GM21619 (cell line): Measurements from ENCODE around the gene PLXNA2.

Source experiments
- ATAC-seq: cut with Tn5 transposase; IDR thresholded peaks from one replicate; pipeline ENCODE4 v1.9.1; 2021; ENCODE audit not compliant: unreplicated experiment

PLXNA2 gene

GRCh38 chr1:208207388-208208131, 36.6 kb downstream of the PLXNA2 start:
- no peak for ATAC-seq

DNA sequence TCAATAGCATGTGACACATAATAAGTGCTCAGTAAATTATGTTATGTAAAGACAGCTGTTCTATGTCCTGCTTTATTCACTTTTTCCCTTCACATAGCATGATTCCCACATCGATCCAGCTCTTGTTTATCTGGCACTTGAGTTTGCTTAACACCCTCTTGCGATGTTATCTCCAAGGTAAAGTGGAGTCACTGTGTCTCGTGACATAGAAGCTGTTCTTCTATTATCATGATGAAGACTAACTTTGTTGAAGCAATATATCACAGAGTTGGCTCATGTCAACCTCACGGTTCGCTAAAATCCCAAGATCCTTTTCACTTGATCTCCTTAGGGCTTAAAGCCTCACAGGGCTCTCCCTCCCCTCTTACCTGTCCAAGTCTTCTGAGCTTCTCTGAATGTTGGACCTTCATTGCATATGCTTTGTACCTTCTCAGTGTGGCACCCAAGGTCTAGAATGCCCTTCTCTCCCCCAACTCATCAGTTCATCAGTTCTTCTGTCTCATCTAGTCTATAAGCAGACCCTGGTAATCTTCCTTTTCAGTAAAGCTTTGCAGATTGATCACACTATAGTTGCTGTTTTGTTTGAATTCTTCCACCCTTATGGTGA, 38.0 kb downstream of the PLXNA2 start:
- ATAC-seq, result no peak

DNA sequence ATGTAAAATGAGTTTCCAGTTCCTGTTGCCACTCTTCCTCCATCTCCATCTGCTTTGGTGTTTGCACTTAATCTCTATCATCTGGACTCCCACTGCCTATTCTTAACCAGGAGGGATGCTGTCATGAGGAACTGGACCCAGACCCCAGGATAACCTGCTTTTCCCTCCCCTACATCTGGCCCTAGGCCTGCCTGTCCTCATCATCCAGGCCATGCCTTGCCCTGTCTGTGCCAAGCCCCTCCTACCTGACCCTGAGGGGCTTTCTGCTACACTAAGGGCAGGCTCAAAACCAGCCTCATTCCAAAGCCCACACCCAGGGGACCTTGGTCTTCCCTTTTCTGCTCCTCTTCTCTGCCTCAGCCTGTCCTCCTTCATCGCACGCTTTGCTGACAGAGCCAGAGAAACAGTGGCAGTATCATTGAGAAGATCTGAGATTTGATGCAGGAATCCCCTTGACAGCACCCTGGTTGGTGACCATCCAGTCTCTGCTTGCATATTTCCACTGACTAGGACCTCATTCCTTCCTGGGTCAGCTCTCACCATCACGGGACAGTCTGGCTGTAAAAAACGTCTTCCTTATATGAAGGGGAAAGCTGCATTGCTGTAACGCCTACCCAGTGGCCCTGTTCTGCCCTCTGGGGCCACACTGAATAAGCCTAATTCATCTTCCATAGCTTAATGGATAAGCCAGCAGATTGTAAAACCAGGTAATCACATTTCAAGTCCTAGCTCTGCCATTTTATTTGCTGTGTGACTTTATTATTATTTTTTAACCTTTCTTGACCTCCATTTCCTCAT, 38.8 kb downstream of the PLXNA2 start:
- no peak for ATAC-seq

- ATAC-seq, result no peak
Observed at GRCh38 chr1:208204779-208205178, 39.4 kb downstream of the PLXNA2 start.

DNA sequence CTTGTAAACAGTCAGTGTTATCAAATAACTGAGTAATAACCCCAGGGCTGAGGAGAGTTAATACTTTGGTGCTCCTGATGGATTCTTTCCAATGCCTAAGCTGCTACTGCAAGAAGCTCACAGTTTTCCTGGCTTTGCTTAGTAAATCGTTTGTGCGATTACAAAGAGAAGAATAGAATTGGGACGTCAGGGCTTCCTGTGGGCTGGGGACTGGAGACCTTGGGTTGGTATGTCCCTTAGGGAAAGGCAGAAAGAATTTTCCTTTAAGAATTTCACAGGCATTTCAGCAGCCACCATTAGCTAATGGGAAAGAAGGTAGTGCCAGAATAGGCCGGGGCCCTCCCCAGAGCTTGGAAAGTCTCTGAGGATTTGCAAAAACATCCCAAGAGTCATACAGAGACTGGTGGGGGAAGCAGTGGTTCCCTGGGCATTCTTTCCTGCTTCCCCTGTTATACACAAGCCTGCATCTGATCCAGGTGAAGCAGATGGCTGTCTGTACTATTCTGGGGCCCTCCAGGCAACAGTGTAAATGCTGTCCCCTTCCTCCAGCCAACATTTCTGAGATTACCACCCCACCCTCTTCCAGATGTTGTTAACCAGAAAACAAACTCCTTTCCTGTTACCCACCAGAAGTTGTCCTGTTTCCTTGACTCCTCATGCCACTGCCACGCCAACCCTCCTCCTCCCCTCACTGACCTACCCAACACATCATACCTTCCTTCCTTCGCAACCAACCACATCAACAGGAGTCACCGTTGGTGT, 40.2 kb downstream of the PLXNA2 start:
- no peak for ATAC-seq

DNA sequence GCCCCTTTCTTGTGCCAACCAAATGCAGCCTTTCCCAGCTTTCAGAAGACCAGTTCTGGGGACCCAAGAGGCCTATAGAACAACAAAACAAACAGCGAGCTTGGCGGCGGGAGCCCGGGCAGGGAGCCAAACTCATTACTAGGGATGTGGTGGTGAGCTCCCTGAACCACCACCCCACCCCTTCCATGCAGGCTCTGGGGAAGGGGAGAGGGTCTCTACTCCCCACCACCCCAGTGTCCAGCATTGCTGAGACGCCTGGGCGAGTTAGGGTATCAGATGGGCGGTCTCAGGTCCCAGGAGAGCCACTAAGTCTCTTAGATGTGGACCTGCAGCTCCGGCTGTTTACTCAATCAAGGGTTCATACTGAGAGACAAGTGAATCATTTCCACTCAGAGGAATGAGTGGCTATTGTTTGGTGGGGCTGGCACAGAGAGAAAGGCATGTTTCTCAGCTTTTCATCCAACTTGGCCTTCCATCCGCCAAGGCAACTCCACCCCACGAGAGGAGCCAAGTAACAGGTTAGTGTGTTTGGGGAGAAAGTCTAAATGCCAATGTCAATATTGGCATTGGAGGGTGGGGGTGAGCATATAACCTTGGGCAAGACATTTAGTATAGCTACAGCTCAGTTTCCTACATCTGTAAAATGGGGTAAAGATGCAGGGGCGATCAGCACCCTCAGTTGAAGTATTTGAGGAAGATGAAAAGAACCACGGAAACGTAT, 40.9 kb downstream of the PLXNA2 start:
- no peak for ATAC-seq

DNA sequence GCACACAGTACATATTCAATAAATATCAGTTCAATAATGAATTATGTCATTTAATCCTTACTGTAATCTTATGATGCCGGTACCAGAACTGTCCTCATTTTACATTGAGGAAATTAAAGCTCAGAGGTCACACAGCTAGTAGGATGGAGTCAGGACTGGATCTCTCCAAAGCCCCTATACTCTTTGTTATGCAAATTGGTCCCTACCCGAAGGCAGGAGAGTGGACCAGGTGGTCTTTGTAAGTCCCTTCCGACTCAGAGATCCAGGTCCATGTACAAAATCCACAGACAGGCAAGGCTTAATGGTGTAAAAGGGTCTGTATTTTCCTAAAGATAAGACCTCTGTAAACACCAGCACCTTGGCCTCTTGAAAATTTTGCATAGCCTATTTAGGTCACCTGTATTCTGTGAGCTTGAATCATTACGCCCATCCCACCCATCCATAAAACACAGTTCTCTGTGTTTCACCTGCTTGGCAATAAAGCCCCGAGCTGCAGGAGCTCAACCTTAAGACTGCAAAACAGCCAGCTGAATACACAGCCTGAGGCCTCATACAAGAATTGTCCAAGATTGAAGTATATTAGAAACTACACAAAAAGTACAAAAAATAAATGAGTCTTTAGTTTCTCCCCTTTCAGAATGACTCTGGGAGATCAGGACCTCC, 41.7 kb downstream of the PLXNA2 start:
- no peak for ATAC-seq

- ATAC-seq, result no peak
Observed at GRCh38 chr1:208201229-208201628, 43.0 kb downstream of the PLXNA2 start.

DNA sequence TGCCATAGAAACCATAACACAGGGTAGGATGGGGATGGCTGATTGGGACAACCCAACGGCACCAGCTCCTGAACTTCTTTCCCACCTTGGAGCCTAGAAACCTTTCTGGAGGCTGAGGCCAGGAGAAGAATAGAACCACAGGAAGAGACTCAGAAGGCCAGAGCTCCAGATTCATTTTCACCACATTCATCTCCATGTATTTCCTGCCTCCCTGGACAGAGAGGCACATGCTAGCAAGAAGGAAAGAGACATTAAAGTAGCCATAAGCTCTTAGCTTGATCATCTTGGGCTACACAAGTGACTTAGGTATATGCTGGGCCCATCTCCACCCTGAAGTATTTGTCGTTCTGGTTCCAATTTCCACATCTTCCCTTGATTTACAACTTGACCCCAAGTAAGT, 44.1 kb downstream of the PLXNA2 start:
- no peak for ATAC-seq

DNA sequence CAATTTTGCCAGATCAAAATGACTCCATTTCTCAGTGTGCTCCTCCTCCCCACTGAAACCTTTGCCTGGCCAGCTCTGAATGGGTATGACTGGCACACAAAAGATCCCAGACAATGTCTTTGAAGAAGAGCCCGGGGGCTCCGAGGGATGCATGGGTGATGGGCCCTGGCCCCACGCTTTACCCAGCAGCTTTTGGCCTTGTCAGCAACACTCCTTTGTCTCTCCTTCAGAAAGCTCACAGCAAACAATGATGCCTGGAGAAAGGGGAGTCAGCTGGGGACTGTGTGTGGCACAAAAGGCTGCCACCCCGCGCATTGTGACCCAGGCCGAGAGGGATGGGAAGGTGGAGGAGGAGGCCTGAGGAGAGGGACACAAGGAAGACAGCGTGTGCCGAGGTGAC, 45.9 kb downstream of the PLXNA2 start:
- no peak for ATAC-seq

GRCh38 chr1:208194944-208195343, 49.2 kb downstream of the PLXNA2 start:
- no peak for ATAC-seq

DNA sequence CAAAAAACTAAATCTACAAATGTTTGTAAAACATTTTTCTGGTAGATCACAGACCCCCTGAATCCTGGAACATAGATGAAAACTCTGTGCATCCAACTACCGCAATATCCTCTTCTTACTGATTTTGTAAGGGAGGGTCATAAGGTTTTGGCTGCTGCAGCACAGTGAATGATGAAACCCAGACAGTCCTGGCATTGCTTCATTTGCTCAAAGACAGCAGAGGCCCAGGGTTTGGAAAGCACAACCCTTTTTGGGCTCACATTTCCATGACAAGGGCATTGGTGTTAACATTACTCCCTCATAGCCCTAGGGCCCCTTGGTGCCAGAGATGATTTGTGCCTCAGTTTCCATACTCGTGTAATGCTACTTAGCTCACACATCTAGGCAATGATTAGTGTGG, 51.2 kb downstream of the PLXNA2 start:
- ATAC-seq, result no peak

DNA sequence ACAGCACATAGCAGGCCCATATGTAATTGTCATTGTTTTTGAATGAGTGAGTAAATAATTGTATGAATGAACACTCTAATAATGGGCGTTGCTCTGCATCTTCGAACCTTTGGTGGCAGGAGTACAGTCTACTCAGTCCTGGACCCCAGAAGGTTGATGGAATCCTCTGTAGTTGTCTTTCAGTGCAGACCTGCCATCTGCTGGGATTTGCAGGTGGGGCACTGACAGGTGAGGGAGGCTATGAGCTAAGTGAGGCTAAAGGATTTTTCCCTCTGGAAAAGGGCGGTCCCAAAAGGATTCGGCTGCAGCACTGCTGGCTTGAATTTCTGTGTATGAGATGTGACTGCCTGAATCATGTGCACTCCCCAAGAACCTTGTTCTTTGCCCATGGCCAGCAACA, 53.4 kb downstream of the PLXNA2 start:
- ATAC-seq, result no peak

- no peak for ATAC-seq
Observed at GRCh38 chr1:208189716-208190115, 54.5 kb downstream of the PLXNA2 start.

DNA sequence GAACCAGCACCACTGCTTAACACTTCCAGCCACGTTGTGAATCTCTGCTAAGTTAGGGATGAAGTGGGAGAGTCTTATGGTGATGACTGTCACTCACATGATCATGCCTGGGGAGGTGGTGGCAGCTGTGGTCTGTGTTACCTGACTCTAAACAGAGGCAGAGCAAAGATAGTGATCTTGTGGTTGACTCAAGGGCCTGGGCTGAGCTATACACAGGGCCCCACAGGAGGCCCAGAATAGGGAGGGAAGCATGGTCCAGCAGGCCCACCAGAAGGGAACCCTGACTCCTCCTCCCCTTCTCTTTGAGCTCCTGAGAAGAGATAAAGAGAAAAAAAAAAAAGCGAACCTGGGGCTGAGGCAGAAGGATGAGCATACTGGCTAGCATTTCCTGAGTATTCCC, 55.0 kb downstream of the PLXNA2 start:
- peak; percentile 45 for ATAC-seq

DNA sequence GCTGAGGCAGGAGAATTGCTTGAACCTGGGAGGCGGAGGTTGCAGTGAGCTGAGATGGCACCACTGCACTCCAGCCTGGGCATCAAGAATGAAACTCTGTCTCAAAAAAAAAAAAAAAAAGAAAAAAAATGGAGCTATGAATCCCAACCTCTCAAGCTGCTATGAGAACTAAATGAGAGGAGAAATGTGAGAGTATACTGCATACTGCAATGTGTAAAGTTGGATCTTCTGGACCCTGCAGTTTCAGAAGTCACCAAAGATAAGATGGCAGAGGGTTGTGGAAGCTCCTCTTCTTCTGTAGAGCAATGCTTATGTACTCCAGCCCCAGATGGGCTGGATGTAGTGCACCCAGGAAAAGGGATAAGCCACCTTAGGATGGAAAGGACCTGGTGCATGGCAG, 55.6 kb downstream of the PLXNA2 start:
- ATAC-seq, result no peak

DNA sequence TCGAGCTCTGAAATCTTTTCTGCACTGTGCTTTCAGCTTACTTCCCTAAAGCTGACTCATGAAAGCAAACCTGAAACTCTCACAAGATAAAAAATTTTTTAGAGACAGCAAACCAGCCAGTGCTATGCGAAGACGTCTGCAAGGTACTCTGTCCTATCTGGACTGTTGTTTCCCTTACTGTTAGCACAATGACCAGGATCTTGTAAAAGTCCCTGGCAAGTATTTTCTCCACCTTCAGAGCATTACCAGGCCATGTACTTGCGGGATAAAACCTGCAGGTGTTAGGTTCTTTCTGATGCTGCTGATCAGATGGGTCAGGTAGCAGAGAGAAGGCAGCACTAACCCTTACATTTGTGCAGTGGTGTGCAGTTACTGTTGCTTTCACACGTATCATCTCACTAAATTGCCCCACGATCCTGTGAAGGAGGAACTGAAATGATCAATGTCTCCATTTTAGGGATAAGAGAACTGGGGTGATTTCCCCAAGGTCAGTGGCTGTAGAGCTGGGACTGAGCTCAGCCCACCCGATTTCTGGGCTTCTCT, 56.6 kb downstream of the PLXNA2 start:
- ATAC-seq, result peak; percentile 81

GRCh38 chr1:208185801-208186231, 58.4 kb downstream of the PLXNA2 start:
- no peak for ATAC-seq

- no peak for ATAC-seq
Observed at GRCh38 chr1:208184966-208185654, 59.1 kb downstream of the PLXNA2 start.
